Sigmoid colon (tissue), 4 donors: ENCODE results near the gene PCSK2.

Source experiments
- POLR2A ChIP-seq, 2 donors: fragments of 450-650 bp; IDR thresholded peaks; one replicate each; pipeline ENCODE4 v1.6.1; 2016; ENCODE audit warnings: antibody characterized with exemption in 2 of 2, mild to moderate bottlenecking in 2 of 2, moderate library complexity in 2 of 2
- POLR2AphosphoS5 ChIP-seq, 4 donors: sonication (generic); formaldehyde crosslinking; IDR thresholded peaks; one replicate each; pipeline ENCODE4 v1.6.1; 2017; ENCODE audit warnings: antibody characterized with exemption in 4 of 4
- TF ChIP-seq, protein P1 (sequence below), 4 experiments: fragments of 450-650 bp in 3 of 4; fragments of 200-600 bp in 1 of 4; IDR thresholded peaks; one replicate each; pipeline ENCODE4 v1.5.1; 2016 to 2019; ENCODE audit warnings: antibody characterized with exemption in 4 of 4, mild to moderate bottlenecking in 3 of 4, moderate library complexity in 2 of 4

DNA sequence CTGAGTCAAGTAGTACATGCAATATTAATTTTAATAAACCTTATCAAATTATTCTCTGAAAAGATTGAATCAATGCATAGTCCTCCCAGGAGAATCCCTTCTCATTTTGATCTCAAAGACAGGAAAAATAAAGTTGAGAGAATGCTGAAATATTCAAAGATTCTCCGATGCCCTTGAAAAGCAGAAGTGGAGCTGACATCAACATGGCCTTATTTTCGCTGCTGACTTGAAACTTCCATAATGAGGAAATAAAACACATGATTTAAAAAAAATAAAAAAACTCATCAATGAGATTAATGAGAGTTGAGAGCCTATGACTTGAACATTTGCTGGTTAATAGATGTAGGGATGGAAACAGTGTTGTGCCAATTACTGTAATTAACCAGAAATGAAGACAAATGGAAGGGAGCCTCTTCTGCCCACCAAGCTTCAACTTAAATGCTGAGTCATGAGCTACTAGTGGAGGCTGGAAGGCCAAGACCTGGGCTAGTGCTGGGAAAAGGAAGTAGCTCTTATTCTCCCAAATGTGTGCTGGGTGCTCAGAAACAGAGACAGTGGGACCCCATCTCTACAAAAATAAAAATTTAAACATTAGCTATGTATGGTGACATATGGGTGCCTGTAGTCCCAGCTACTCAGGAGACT, 164.4 kb downstream of the PCSK2 start:
- TF ChIP-seq, protein P1, sequence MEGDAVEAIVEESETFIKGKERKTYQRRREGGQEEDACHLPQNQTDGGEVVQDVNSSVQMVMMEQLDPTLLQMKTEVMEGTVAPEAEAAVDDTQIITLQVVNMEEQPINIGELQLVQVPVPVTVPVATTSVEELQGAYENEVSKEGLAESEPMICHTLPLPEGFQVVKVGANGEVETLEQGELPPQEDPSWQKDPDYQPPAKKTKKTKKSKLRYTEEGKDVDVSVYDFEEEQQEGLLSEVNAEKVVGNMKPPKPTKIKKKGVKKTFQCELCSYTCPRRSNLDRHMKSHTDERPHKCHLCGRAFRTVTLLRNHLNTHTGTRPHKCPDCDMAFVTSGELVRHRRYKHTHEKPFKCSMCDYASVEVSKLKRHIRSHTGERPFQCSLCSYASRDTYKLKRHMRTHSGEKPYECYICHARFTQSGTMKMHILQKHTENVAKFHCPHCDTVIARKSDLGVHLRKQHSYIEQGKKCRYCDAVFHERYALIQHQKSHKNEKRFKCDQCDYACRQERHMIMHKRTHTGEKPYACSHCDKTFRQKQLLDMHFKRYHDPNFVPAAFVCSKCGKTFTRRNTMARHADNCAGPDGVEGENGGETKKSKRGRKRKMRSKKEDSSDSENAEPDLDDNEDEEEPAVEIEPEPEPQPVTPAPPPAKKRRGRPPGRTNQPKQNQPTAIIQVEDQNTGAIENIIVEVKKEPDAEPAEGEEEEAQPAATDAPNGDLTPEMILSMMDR (IDR thresholded peaks at IDR 0.05) = no peak
- TF ChIP-seq POLR2A (IDR thresholded peaks at IDR 0.05) = no peak
- no peak for TF ChIP-seq POLR2AphosphoS5 (IDR thresholded peaks at IDR 0.05)
